Measurements from ENCODE around the gene CDIPT.
"Not testable (repeated sequence)": the region's sequence is repeated elsewhere in the genome, so short reads cannot be mapped to it uniquely, and the experiment has no call there.

DNA sequence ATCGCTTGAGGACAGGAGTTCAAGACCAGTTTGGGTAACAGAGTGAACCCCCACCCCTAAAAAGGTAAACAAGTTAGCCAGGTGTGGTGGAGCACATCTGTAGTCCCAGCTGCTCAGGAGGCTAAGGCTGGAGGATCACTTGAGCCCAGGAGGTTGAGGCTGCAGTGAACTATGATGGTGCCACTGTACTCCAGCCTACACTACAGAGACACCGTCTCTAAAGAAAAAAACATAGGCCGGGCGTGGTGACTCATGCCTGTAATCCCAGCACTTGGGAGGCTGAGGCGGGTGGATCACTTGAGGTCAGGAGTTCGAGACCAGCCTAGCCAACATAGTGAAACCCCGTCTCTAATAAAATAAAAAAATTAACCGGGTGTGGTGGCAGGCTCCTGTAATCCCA is 6.0 kb upstream of the CDIPT start:
- TF ChIP-seq, protein P1, sequence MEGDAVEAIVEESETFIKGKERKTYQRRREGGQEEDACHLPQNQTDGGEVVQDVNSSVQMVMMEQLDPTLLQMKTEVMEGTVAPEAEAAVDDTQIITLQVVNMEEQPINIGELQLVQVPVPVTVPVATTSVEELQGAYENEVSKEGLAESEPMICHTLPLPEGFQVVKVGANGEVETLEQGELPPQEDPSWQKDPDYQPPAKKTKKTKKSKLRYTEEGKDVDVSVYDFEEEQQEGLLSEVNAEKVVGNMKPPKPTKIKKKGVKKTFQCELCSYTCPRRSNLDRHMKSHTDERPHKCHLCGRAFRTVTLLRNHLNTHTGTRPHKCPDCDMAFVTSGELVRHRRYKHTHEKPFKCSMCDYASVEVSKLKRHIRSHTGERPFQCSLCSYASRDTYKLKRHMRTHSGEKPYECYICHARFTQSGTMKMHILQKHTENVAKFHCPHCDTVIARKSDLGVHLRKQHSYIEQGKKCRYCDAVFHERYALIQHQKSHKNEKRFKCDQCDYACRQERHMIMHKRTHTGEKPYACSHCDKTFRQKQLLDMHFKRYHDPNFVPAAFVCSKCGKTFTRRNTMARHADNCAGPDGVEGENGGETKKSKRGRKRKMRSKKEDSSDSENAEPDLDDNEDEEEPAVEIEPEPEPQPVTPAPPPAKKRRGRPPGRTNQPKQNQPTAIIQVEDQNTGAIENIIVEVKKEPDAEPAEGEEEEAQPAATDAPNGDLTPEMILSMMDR (IDR thresholded peaks at IDR 0.05 in 2 of 3, conservative IDR thresholded peaks at IDR 0.05 in 1 of 3; ENCODE audit: control insufficient read depth in 2 of 3, extremely low read depth in 1 of 3, insufficient read depth in 1 of 3, low read depth in 3 of 3, low read length in 3 of 3): not testable (repeated sequence)
- TF ChIP-seq POLR2AphosphoS5 (IDR thresholded peaks at IDR 0.05; ENCODE audit: low read length); BRCA1 (IDR thresholded peaks at IDR 0.05; ENCODE audit: low read depth, low read length); JUNB (IDR thresholded peaks at IDR 0.05); POLR2A (IDR thresholded peaks at IDR 0.05; ENCODE audit: low read depth, low read length); RAD21 (IDR thresholded peaks at IDR 0.05; ENCODE audit: insufficient read depth, low read depth, low read length); EP300 (IDR thresholded peaks at IDR 0.05; ENCODE audit: borderline replicate concordance in 1 of 2, control insufficient read depth in 1 of 2, low read depth in 2 of 2, low read length in 2 of 2); CREB1 (IDR thresholded peaks at IDR 0.05; ENCODE audit: low read depth); SREBF2 (IDR thresholded peaks at IDR 0.05; ENCODE audit: low read length): not testable (repeated sequence)
- TF ChIP-seq, protein P2, sequence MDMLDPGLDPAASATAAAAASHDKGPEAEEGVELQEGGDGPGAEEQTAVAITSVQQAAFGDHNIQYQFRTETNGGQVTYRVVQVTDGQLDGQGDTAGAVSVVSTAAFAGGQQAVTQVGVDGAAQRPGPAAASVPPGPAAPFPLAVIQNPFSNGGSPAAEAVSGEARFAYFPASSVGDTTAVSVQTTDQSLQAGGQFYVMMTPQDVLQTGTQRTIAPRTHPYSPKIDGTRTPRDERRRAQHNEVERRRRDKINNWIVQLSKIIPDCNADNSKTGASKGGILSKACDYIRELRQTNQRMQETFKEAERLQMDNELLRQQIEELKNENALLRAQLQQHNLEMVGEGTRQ (IDR thresholded peaks at IDR 0.05; ENCODE audit: borderline replicate concordance, low read depth, low read length): not testable (repeated sequence)
- TF ChIP-seq, protein P3, sequence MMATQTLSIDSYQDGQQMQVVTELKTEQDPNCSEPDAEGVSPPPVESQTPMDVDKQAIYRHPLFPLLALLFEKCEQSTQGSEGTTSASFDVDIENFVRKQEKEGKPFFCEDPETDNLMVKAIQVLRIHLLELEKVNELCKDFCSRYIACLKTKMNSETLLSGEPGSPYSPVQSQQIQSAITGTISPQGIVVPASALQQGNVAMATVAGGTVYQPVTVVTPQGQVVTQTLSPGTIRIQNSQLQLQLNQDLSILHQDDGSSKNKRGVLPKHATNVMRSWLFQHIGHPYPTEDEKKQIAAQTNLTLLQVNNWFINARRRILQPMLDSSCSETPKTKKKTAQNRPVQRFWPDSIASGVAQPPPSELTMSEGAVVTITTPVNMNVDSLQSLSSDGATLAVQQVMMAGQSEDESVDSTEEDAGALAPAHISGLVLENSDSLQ (IDR thresholded peaks at IDR 0.05): not testable (repeated sequence)
- TF ChIP-seq, protein P4, sequence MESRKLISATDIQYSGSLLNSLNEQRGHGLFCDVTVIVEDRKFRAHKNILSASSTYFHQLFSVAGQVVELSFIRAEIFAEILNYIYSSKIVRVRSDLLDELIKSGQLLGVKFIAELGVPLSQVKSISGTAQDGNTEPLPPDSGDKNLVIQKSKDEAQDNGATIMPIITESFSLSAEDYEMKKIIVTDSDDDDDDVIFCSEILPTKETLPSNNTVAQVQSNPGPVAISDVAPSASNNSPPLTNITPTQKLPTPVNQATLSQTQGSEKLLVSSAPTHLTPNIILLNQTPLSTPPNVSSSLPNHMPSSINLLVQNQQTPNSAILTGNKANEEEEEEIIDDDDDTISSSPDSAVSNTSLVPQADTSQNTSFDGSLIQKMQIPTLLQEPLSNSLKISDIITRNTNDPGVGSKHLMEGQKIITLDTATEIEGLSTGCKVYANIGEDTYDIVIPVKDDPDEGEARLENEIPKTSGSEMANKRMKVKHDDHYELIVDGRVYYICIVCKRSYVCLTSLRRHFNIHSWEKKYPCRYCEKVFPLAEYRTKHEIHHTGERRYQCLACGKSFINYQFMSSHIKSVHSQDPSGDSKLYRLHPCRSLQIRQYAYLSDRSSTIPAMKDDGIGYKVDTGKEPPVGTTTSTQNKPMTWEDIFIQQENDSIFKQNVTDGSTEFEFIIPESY (IDR thresholded peaks at IDR 0.05): not testable (repeated sequence)
- TF ChIP-seq, protein P5, sequence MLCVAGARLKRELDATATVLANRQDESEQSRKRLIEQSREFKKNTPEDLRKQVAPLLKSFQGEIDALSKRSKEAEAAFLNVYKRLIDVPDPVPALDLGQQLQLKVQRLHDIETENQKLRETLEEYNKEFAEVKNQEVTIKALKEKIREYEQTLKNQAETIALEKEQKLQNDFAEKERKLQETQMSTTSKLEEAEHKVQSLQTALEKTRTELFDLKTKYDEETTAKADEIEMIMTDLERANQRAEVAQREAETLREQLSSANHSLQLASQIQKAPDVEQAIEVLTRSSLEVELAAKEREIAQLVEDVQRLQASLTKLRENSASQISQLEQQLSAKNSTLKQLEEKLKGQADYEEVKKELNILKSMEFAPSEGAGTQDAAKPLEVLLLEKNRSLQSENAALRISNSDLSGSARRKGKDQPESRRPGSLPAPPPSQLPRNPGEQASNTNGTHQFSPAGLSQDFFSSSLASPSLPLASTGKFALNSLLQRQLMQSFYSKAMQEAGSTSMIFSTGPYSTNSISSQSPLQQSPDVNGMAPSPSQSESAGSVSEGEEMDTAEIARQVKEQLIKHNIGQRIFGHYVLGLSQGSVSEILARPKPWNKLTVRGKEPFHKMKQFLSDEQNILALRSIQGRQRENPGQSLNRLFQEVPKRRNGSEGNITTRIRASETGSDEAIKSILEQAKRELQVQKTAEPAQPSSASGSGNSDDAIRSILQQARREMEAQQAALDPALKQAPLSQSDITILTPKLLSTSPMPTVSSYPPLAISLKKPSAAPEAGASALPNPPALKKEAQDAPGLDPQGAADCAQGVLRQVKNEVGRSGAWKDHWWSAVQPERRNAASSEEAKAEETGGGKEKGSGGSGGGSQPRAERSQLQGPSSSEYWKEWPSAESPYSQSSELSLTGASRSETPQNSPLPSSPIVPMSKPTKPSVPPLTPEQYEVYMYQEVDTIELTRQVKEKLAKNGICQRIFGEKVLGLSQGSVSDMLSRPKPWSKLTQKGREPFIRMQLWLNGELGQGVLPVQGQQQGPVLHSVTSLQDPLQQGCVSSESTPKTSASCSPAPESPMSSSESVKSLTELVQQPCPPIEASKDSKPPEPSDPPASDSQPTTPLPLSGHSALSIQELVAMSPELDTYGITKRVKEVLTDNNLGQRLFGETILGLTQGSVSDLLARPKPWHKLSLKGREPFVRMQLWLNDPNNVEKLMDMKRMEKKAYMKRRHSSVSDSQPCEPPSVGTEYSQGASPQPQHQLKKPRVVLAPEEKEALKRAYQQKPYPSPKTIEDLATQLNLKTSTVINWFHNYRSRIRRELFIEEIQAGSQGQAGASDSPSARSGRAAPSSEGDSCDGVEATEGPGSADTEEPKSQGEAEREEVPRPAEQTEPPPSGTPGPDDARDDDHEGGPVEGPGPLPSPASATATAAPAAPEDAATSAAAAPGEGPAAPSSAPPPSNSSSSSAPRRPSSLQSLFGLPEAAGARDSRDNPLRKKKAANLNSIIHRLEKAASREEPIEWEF (IDR thresholded peaks at IDR 0.05; ENCODE audit: insufficient replicate concordance, low read depth, low read length): not testable (repeated sequence)
